Naive thymus-derived CD4-positive, alpha-beta T cell (primary cell): ENCODE results near the gene IFT25. TPM values are rescaled to one million over a fixed set of nuclear protein-coding genes. Genes with fewer than 3 reads are reported as not detected.

Experiments
- ATAC-seq: fragments of 150-1000 bp; cut with Tn5 transposase; 2 replicates; pipeline ENCODE4 v1.10.0; 2021; ENCODE audit warnings: mild to moderate bottlenecking, moderate library complexity
- CTCF ChIA-PET: fragments of 350-600 bp; sonication (Branson Sonifier 250); formaldehyde crosslinking; loops from one replicate; lab custom pipeline; 2021; ENCODE audit warnings: antibody characterized with exemption; lab: Charles Lee
- POLR2A ChIA-PET: fragments of 350-600 bp; sonication (Branson Sonifier 250); formaldehyde crosslinking; loops from one replicate; lab custom pipeline; 2021; ENCODE audit warnings: antibody characterized with exemption, inconsistent platforms; lab: Charles Lee
- DNase-seq, 9 donors: peaks; one replicate each; pipeline versions ENCODE4 v3.0.0 to v3.0.0-alpha.2; 2020 to 2022; ENCODE audit warnings: mixed read lengths in 1 of 9
- H3K27ac ChIP-seq: one replicate; pipeline ENCODE4 v1.7.0; 2013; ENCODE audit warnings: mild to moderate bottlenecking, low read depth, low read length, moderate library complexity
- H3K27me3 ChIP-seq, 2 donors: one replicate each; pipeline ENCODE4 v1.7.0; 2013; ENCODE audit warnings: low read length in 2 of 2, mild to moderate bottlenecking in 2 of 2, moderate library complexity in 2 of 2; ENCODE audit not compliant: control insufficient read depth in 2 of 2, insufficient read depth in 2 of 2
- H3K36me3 ChIP-seq, 3 experiments: 1 replicate in 2 of 3; 2 replicates in 1 of 3; pipeline ENCODE4 v1.7.0; 2013; ENCODE audit warnings: low read length in 3 of 3, mild to moderate bottlenecking in 3 of 3, moderate library complexity in 1 of 3; ENCODE audit not compliant: insufficient read depth in 3 of 3, control insufficient read depth in 2 of 3
- H3K4me1 ChIP-seq, 2 donors: one replicate each; pipeline ENCODE4 v1.7.0; 2013; ENCODE audit warnings: low read length in 2 of 2, mild to moderate bottlenecking in 2 of 2, moderate library complexity in 1 of 2; ENCODE audit not compliant: control insufficient read depth in 2 of 2, insufficient read depth in 2 of 2
- H3K4me3 ChIP-seq: 2 replicates; pipeline ENCODE4 v1.7.0; 2013; ENCODE audit warnings: mild to moderate bottlenecking, low read length
- H3K9me3 ChIP-seq, 3 experiments: 1 replicate in 2 of 3; 2 replicates in 1 of 3; pipeline ENCODE4 v1.7.0; 2013; ENCODE audit warnings: low read length in 3 of 3; ENCODE audit not compliant: control insufficient read depth in 2 of 3
- H3K27ac Mint-ChIP-seq, 9 donors: one replicate each; pipeline ENCODE4 v1.8.0; 2020 to 2022; ENCODE audit warnings: mixed read lengths in 9 of 9, mild to moderate bottlenecking in 8 of 9, moderate library complexity in 5 of 9, inconsistent platforms in 2 of 9
- H3K27me3 Mint-ChIP-seq, 5 donors: one replicate each; pipeline ENCODE4 v1.8.0; 2021 to 2022; ENCODE audit warnings: mixed read lengths in 5 of 5, mild to moderate bottlenecking in 1 of 5
- H3K36me3 Mint-ChIP-seq, 5 donors: one replicate each; pipeline ENCODE4 v1.8.0; 2020 to 2022; ENCODE audit warnings: mixed read lengths in 5 of 5, mild to moderate bottlenecking in 3 of 5, inconsistent platforms in 1 of 5
- H3K4me1 Mint-ChIP-seq, 7 donors: one replicate each; pipeline ENCODE4 v1.8.0; 2020 to 2022; ENCODE audit warnings: mixed read lengths in 7 of 7, mild to moderate bottlenecking in 3 of 7, inconsistent platforms in 1 of 7
- H3K4me3 Mint-ChIP-seq, 10 donors: one replicate each; pipeline ENCODE4 v1.8.0; 2020 to 2022; ENCODE audit warnings: mild to moderate bottlenecking in 10 of 10, mixed read lengths in 10 of 10, moderate library complexity in 6 of 10, inconsistent platforms in 2 of 10
- H3K9me3 Mint-ChIP-seq, 11 donors: one replicate each; pipeline ENCODE4 v1.8.0; 2020 to 2022; ENCODE audit warnings: mixed read lengths in 11 of 11, mild to moderate bottlenecking in 4 of 11, inconsistent platforms in 1 of 11, moderate library complexity in 1 of 11
- intact Hi-C, 2 donors: fragments of 100-400 bp; cut with micrococcal nuclease; formaldehyde crosslinking; loops; one replicate each; pipeline ENCODE4 v1.15.1; 2023
- polyA plus RNA-seq, 2 donors: library from polyadenylated mRNA; unstranded; fragments of 300-500 nt; fragmentation: Illumina TruSeq; gene quantifications; one replicate each; pipeline ENCODE4 v1.2.3, GENCODE V29; 2021
- total RNA-seq, 6 experiments: library from RNA in 5 of 6; stranded (reverse) in 5 of 6; gene quantifications; 1 replicate in 5 of 6; 2 replicates in 1 of 6; pipeline ENCODE4 v1.2.3 and lab custom pipeline; 2021 to 2026

Gene IFT25
- total and polyA plus RNA-seq, 7 experiments from 2014 or later: 17.5 to 59.9 (median 41.3) TPM

DNA sequence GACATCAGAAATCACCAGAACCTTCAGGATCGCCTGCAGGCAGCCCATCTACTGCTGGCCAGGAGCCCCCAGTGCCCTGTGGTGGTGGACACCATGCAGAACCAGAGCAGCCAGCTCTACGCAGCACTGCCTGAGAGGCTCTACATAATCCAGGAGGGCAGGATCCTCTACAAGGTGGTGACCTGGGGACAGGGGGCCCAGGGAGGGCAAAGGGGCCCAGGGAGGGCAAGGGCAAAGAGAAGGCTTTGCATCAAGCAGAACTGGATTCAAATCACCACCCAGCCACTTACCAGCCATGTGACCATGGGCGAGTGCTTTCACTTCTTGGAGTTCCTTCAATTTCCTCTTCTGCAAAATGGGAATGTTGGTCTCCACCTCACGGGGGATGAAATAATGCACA is 39.4 kb downstream of the IFT25 start:
- no peak overlapping the region for H3K4me3 Mint-ChIP-seq
- ChIA-PET CTCF (no interaction called here), POLR2A (no interaction called here)
- intact Hi-C loops: no loop called here
- Histone ChIP-seq H3K27ac (no peak overlapping the region), H3K36me3 (peaks cover 0 to 4% (median 0%) of the 10 kb centered on the region in 3 experiments), H3K9me3 (no peaks in the 10 kb centered on the region), H3K4me1 (no peaks in the 10 kb centered on the region), H3K27me3 (no peaks in the 10 kb centered on the region), H3K4me3 (no peak overlapping the region)
- H3K27me3 Mint-ChIP-seq: no peaks in the 10 kb centered on the region
- no peak for DNase-seq
- H3K9me3 Mint-ChIP-seq: no peaks in the 10 kb centered on the region
- no peak overlapping the region for H3K27ac Mint-ChIP-seq
- H3K4me1 Mint-ChIP-seq: peaks cover 0 to 4% (median 0%) of the 10 kb centered on the region in 7 donors
- H3K36me3 Mint-ChIP-seq: peaks cover 0 to 6% (median 0%) of the 10 kb centered on the region in 5 donors
- no peak for ATAC-seq

DNA sequence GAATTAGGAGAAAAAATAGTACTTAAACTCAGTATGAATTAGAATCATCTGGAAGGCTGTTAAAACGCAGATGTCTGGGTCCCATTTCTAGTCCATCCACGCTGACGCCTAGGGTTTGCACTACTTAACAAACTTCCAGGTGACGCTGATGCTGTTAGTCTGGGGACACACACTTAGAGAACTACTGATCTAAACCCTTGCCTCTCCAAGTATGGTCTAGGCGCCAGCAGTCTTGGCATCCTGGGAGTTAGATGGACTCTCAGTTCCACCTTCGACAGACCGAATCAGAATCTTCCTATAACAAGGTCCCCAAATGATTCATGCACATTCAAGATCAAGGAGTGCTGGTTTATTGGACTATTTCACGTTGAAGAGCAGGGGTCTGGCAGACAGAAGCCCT is 40.0 kb downstream of the IFT25 start:
- Mint-ChIP-seq H3K27ac (no peak overlapping the region), H3K27me3 (no peaks in the 10 kb centered on the region), H3K36me3 (peaks cover 0 to 6% (median 0%) of the 10 kb centered on the region in 5 donors), H3K4me1 (peaks cover 0 to 10% (median 0%) of the 10 kb centered on the region in 7 donors), H3K9me3 (no peaks in the 10 kb centered on the region), H3K4me3 (no peak overlapping the region)
- DNase-seq (no peak), ATAC-seq (no peak)
- Histone ChIP-seq H3K36me3 (peaks cover 0 to 4% (median 0%) of the 10 kb centered on the region in 3 experiments), H3K4me3 (no peak overlapping the region), H3K4me1 (no peaks in the 10 kb centered on the region), H3K9me3 (no peaks in the 10 kb centered on the region), H3K27ac (no peak overlapping the region), H3K27me3 (no peaks in the 10 kb centered on the region)
- intact Hi-C loops: no loop called here
- ChIA-PET CTCF (no interaction called here), POLR2A (no interaction called here)

DNA sequence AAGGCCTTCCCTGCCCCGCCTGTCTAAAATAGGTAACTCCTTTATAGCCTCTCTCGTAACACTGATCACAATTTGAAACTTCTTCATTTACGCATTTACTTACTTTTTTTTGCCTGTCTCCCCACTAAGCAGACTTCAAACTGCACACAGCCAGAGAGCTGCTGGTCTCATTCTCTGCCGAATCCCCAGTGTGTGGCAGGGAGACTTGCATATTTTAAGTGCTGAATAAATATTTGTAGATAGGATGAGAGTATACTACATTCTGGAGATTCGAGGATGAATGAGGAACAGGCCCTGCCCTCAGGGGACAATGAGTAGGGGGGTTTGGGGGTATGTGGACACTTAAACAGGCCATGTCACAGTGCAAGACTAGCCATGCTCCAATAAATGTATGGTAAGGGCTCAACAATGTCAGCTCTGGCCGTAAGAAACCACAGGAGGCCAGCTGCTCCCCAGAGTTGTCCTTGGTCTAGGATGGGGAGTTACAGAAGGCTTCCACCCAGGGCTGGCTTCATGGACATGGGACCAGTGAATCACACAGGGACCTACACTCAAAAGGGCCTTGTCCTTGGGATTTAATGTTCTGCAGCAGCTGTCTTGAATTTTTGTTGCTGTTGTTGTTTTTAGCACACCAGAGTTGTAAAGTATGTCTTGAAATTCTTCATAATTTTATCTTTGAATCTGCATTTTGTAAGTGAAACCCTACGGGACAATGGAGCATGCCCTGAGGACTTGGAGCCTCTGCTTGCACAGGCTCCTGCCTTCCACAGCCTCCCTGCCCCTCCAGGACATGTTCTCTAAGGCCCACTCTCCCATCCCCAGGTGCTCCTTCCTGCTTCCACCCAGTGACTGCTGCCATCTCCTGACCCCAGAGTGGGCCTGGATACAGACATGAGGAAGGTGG is 43.0 kb downstream of the IFT25 start:
- no peaks in the 10 kb centered on the region for H3K27me3 ChIP-seq
- no peak overlapping the region for H3K4me3 ChIP-seq
- CTCF ChIA-PET: no interaction called here
- H3K27me3 Mint-ChIP-seq: no peaks in the 10 kb centered on the region
- no peaks in the 10 kb centered on the region for H3K4me1 ChIP-seq
- intact Hi-C loops: no loop called here
- H3K9me3 ChIP-seq: no peaks in the 10 kb centered on the region
- H3K4me3 Mint-ChIP-seq: no peak overlapping the region
- ATAC-seq (no peak), DNase-seq (no peak)
- POLR2A ChIA-PET: interaction anchor here (1.6 kb wide), 1 partner anchor 13 kb away, joined by 7 read pairs; the partner anchor contains the start of gene YIPF1
- no peaks in the 10 kb centered on the region for H3K9me3 Mint-ChIP-seq
- no peak overlapping the region for H3K27ac ChIP-seq
- H3K27ac Mint-ChIP-seq: no peak overlapping the region
- peaks cover 0 to 4% (median 0%) of the 10 kb centered on the region in 3 experiments for H3K36me3 ChIP-seq
- H3K4me1 Mint-ChIP-seq: peaks cover 0 to 11% (median 0%) of the 10 kb centered on the region in 7 donors
- no peaks in the 10 kb centered on the region for H3K36me3 Mint-ChIP-seq

DNA sequence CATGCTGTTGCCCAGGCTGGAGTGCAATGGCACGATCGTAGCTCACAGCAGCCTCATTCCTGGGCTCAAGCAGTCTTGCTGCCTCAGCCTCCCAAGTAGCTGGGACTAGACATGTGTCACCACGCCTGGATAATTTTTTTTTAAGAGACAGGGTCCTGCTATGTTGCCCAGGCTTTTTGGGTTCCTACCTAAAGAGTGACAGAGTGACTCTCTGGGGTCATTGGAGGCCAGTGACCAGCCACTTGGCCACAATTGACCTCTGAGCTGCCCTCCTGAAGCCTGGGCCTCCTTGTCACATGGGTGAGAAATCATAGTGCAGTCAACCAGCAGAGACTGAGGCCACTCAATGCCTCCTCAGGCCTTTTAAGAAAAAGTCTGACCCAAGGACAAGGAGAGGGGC is 45.8 kb downstream of the IFT25 start:
- H3K4me3 Mint-ChIP-seq: no peak overlapping the region
- H3K9me3 Mint-ChIP-seq: no peaks in the 10 kb centered on the region
- H3K36me3 ChIP-seq: no peaks in the 10 kb centered on the region
- H3K9me3 ChIP-seq: no peaks in the 10 kb centered on the region
- peaks cover 0 to 11% (median 0%) of the 10 kb centered on the region in 7 donors for H3K4me1 Mint-ChIP-seq
- H3K4me3 ChIP-seq: no peak overlapping the region
- ChIA-PET CTCF (no interaction called here), POLR2A (no interaction called here)
- peaks cover 2 to 14% (median 7%) of the 10 kb centered on the region in 5 donors for H3K27me3 Mint-ChIP-seq
- no peak overlapping the region for H3K27ac Mint-ChIP-seq
- no peak overlapping the region for H3K27ac ChIP-seq
- ATAC-seq (no peak), DNase-seq (no peak)
- peaks cover 0 to 3% (median 0%) of the 10 kb centered on the region in 5 donors for H3K36me3 Mint-ChIP-seq
- H3K4me1 ChIP-seq: no peaks in the 10 kb centered on the region
- intact Hi-C loops: no loop called here
- no peaks in the 10 kb centered on the region for H3K27me3 ChIP-seq

DNA sequence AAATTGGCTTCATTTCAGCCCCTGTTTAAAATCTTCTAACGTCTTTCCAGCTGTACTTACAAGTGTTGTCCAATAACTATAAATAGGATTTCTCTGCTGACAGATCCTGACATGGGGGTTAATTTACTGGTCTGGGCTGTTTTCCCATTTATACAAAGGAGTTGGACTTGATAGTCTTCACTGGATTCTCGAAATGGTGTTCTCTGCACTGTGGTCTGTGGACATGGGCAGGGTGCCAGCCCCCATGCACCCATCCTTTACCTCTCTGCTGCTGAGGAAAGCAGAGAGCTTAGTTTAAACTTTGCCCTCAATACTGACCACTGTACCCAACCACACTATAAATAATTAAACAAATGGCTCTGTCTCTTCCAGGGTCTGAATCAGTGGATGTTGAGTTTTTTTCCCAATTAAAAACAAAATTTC is 46.3 kb downstream of the IFT25 start:
- Mint-ChIP-seq H3K36me3 (peaks cover 0 to 3% (median 0%) of the 10 kb centered on the region in 5 donors), H3K27ac (no peak overlapping the region), H3K4me1 (peaks cover 0 to 11% (median 0%) of the 10 kb centered on the region in 7 donors), H3K4me3 (no peak overlapping the region), H3K9me3 (no peaks in the 10 kb centered on the region), H3K27me3 (peaks cover 2 to 14% (median 7%) of the 10 kb centered on the region in 5 donors)
- Histone ChIP-seq H3K4me1 (no peaks in the 10 kb centered on the region), H3K27me3 (no peaks in the 10 kb centered on the region), H3K36me3 (no peaks in the 10 kb centered on the region), H3K9me3 (no peaks in the 10 kb centered on the region), H3K4me3 (no peak overlapping the region), H3K27ac (no peak overlapping the region)
- ChIA-PET POLR2A (no interaction called here), CTCF (interaction anchor here (0.5 kb wide), 1 partner anchor 282 kb away, joined by 3 read pairs; no protein-coding TSS in a partner anchor)
- ATAC-seq (no peak), DNase-seq (no peak)
- intact Hi-C loops: no loop called here

DNA sequence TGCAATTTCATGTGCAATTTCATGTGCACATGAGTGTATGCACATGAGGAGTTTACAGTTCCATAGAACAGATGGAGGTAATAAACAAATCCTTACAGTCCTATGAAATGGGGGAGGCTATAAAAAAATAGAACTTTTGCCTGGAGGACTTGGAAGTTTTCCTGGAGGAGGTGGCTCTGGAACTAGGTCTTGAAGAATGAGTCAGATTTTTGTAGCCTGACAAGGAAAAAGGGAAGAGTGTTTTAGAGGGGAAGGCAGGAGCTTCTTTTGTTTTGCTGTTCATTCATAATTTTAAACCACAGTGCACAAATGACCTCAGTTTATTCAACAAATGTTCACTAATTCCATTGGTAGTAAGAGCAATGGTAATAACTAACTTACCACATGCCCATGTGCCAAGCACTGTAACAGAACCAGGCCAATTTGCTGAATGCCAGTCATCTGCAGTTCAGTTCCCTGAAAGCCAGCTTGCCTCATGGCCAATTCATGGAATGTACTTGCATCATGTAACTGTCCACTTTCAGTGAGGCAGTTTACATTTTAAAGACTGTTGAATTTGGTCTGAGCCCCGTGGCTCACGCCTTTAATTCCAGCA is 48.8 kb downstream of the IFT25 start:
- H3K9me3 Mint-ChIP-seq: no peaks in the 10 kb centered on the region
- no peaks in the 10 kb centered on the region for H3K9me3 ChIP-seq
- DNase-seq (no peak), ATAC-seq (no peak)
- intact Hi-C loops: no loop called here
- no peak overlapping the region for H3K27ac Mint-ChIP-seq
- no peak overlapping the region for H3K27ac ChIP-seq
- H3K27me3 Mint-ChIP-seq: peaks cover 2 to 14% (median 7%) of the 10 kb centered on the region in 5 donors
- no peaks in the 10 kb centered on the region for H3K36me3 ChIP-seq
- POLR2A ChIA-PET: no interaction called here
- CTCF ChIA-PET: no interaction called here
- H3K27me3 ChIP-seq: no peaks in the 10 kb centered on the region
- H3K4me3 Mint-ChIP-seq: no peak overlapping the region
- no peak overlapping the region for H3K4me3 ChIP-seq
- peaks cover 0 to 11% (median 0%) of the 10 kb centered on the region in 7 donors for H3K4me1 Mint-ChIP-seq
- H3K4me1 ChIP-seq: no peaks in the 10 kb centered on the region
- H3K36me3 Mint-ChIP-seq: peaks cover 0 to 3% (median 0%) of the 10 kb centered on the region in 5 donors
